Lower lobe of right lung (tissue), 2 donors: ENCODE results near the gene PNLIP. TPM values are rescaled to one million over a fixed set of nuclear protein-coding genes. Genes with fewer than 3 reads are reported as not detected.
A peak's percentile ranks its signal among the peaks of the same experiment; 100 is the strongest.

Experiments
- ATAC-seq, 2 donors: fragments of 200-7000 bp; cut with Tn5 transposase; one replicate each; pipeline ENCODE4 v1.9.1; 2020 to 2022; ENCODE audit warnings: mild to moderate bottlenecking in 2 of 2, moderate library complexity in 2 of 2
- DNase-seq: peaks from one replicate; pipeline ENCODE4 v3.0.0-alpha.2; 2020
- H3K27ac ChIP-seq: fragments of 200-600 bp; one replicate; pipeline ENCODE4 v1.8.0; 2022
- H3K27me3 ChIP-seq: fragments of 200-600 bp; one replicate; pipeline ENCODE4 v1.8.0; 2022; ENCODE audit warnings: low read depth
- H3K36me3 ChIP-seq: fragments of 200-600 bp; one replicate; pipeline ENCODE4 v1.8.0; 2022; ENCODE audit warnings: mild to moderate bottlenecking
- H3K4me1 ChIP-seq: fragments of 200-600 bp; one replicate; pipeline ENCODE4 v1.8.0; 2022
- H3K4me3 ChIP-seq: fragments of 200-600 bp; one replicate; pipeline ENCODE4 v1.8.0; 2022; ENCODE audit warnings: mild to moderate bottlenecking
- H3K9me3 ChIP-seq: fragments of 200-600 bp; one replicate; pipeline ENCODE4 v1.8.0; 2022
- intact Hi-C: fragments of 100-400 bp; cut with DNase I; formaldehyde crosslinking; loops from one replicate; pipeline ENCODE4 v1.11.0; 2022
- long read RNA-seq: library from polyadenylated mRNA; unstranded; transcript quantifications from one replicate; pipeline ENCODE4 v2.0.0, GENCODE V29; 2021
- total RNA-seq: library from RNA; stranded (reverse); fragmentation: NEBNext Ultra II Directional; extraction: Animal tissue kit (Norgen Biotek cat#: 25700); gene quantifications from one replicate; pipeline ENCODE4 v1.2.1, GENCODE V29; 2021
- TF ChIP-seq, protein P1 (sequence below): fragments of 200-600 bp; IDR thresholded peaks from one replicate; pipeline ENCODE4 v1.8.0; 2022; ENCODE audit warnings: antibody characterized with exemption, mild to moderate bottlenecking
- donor health status: DM: no; HTN: yes; CAD: no; lungs with severe emphysema.

Gene PNLIP
- not detected for total RNA-seq
- long read RNA-seq, result 0 reads

DNA sequence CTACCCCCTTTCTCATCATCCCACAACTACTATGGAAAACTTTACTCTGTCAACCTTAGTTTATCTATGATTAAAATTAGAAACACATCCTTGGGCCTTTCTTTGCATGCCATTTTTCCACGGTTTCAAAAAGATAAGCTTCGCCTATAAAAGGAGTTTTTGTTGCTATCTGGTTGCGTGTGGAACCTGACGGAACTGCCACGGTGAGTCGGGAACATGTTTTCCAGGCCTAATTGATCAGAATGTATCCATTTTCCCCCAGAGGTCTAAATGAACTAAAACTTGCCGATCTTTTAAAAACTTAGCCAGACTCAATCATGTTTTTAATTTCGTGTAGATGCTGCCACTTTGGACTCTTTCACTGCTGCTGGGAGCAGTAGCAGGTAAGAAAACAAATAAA is at the start of gene PNLIP:
Gene PNLIP, plus strand, starts transcription at position 176 of the 400 bp plus-strand sequence. Its CDS starts 162 bp downstream, at position 338.
- Histone ChIP-seq H3K27ac (no peak within 1 kb of the TSS), H3K4me3 (no peak within 1 kb of the TSS), H3K9me3 (no peaks in the 10 kb centered on the region), H3K36me3 (no peaks in the 10 kb centered on the region), H3K27me3 (no peaks in the 10 kb centered on the region), H3K4me1 (no peaks in the 10 kb centered on the region)
- TF ChIP-seq, protein P1, sequence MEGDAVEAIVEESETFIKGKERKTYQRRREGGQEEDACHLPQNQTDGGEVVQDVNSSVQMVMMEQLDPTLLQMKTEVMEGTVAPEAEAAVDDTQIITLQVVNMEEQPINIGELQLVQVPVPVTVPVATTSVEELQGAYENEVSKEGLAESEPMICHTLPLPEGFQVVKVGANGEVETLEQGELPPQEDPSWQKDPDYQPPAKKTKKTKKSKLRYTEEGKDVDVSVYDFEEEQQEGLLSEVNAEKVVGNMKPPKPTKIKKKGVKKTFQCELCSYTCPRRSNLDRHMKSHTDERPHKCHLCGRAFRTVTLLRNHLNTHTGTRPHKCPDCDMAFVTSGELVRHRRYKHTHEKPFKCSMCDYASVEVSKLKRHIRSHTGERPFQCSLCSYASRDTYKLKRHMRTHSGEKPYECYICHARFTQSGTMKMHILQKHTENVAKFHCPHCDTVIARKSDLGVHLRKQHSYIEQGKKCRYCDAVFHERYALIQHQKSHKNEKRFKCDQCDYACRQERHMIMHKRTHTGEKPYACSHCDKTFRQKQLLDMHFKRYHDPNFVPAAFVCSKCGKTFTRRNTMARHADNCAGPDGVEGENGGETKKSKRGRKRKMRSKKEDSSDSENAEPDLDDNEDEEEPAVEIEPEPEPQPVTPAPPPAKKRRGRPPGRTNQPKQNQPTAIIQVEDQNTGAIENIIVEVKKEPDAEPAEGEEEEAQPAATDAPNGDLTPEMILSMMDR, result no peak
- ATAC-seq (no peak), DNase-seq (no peak)
- intact Hi-C loops, result no loop called here

DNA sequence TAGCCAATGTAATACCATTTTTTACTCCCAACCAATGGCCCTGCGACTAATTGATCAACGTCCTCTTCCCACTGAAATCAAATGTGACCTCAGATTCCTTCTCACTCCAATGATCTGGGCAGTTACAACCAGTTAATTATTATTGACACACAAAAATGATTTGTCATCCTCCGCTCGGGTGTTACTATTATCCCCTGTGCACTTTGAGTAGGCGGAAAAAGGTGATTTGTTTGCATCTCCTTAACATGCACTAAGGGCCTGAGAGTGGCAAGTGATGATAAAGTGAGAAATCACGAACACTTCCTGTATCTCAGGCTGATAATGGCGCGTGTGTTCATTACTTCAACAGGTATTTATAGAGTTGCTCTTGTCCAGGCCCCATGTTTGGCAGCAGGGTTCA is 40.9 kb upstream of the PNLIP start:
- ATAC-seq, result no peak
- intact Hi-C loops, result no loop called here
- Histone ChIP-seq H3K27ac (no peak overlapping the region), H3K9me3 (no peaks in the 10 kb centered on the region), H3K27me3 (no peaks in the 10 kb centered on the region), H3K4me3 (no peak overlapping the region), H3K4me1 (no peaks in the 10 kb centered on the region), H3K36me3 (no peaks in the 10 kb centered on the region)
- TF ChIP-seq, protein P1, result no peak
- no peak for DNase-seq

DNA sequence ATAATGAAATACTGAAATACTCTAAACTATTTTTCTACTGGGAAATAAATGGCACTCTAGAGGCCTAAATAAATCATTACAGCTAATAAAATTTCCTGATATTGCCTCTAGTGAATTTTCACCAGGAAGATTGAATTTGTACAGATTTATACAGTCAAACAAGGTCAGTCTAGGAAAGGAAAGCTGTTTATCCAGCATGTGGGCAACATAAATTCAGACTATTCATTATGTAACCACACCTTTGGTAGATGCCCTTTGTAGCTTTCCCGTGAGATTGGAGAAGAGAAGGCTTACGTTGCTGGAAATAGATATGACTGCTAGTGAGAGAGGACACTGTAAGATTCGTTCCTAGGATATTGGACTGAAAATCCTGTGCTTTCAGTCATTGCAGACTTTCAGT is 35.2 kb upstream of the PNLIP start:
- Histone ChIP-seq H3K4me1 (no peaks in the 10 kb centered on the region), H3K9me3 (no peaks in the 10 kb centered on the region), H3K27me3 (no peaks in the 10 kb centered on the region), H3K36me3 (no peaks in the 10 kb centered on the region), H3K4me3 (no peak overlapping the region), H3K27ac (no peak overlapping the region)
- no peak for ATAC-seq
- intact Hi-C loops, result no loop called here
- DNase-seq, result no peak
- TF ChIP-seq, protein P1, result no peak

GRCh38 chr10:116511365-116511764 is 34.4 kb upstream of the PNLIP start:
- H3K4me3 ChIP-seq, result no peak overlapping the region
- ATAC-seq (no peak), DNase-seq (no peak)
- TF ChIP-seq, protein P1, result no peak
- no peaks in the 10 kb centered on the region for H3K9me3 ChIP-seq
- H3K36me3 ChIP-seq, result no peaks in the 10 kb centered on the region
- H3K4me1 ChIP-seq, result no peaks in the 10 kb centered on the region
- intact Hi-C loops, result no loop called here
- no peaks in the 10 kb centered on the region for H3K27me3 ChIP-seq
- no peak overlapping the region for H3K27ac ChIP-seq

- H3K27me3 ChIP-seq, result no peaks in the 10 kb centered on the region
- DNase-seq, result no peak
- intact Hi-C loops, result no loop called here
- no peaks in the 10 kb centered on the region for H3K9me3 ChIP-seq
- no peak overlapping the region for H3K27ac ChIP-seq
- no peak overlapping the region for H3K4me3 ChIP-seq
- no peaks in the 10 kb centered on the region for H3K36me3 ChIP-seq
- H3K4me1 ChIP-seq, result no peaks in the 10 kb centered on the region
- TF ChIP-seq, protein P1, result peak; percentile 75
- no peak for ATAC-seq
Observed at GRCh38 chr10:116521424-116522290, 24.1 kb upstream of the PNLIP start.
